GM10266 (cell line): ENCODE measurements around the gene STIP1.
A peak's percentile ranks its signal among the peaks of the same experiment; 100 is the strongest.
"Not testable (repeated sequence)": the region's sequence is repeated elsewhere in the genome, so short reads cannot be mapped to it uniquely, and the experiment has no call there.

Source experiments
- DNase-seq: peaks from one replicate; pipeline ENCODE4 v3.0.0; 2012; ENCODE audit errors: extremely low spot score
- CTCF ChIP-seq: IDR thresholded peaks from 2 replicates; pipeline ENCODE4 v1.5.1; 2012; ENCODE audit warnings: mild to moderate bottlenecking, low read depth; ENCODE audit not compliant: control insufficient read depth, insufficient read depth; ENCODE audit errors: missing control alignments

Gene STIP1

GRCh38 chr11:64245401-64245796, 59.4 kb downstream of the STIP1 start:
- no peak for DNase-seq
- TF ChIP-seq CTCF = no peak

GRCh38 chr11:64245797-64246620, 60.0 kb downstream of the STIP1 start:
- TF ChIP-seq CTCF = no peak
- no peak for DNase-seq

GRCh38 chr11:64246621-64246870, 60.6 kb downstream of the STIP1 start:
- not testable (repeated sequence) for DNase-seq

- DNase-seq = peak; percentile 92
- no peak for TF ChIP-seq CTCF
Observed at GRCh38 chr11:64246871-64247728, 61.1 kb downstream of the STIP1 start, which contains the start of gene PPP1R14B. PPP1R14B (minus strand) TSS chr11:64246943; CDS start chr11:64246673, 270 bp downstream.

GRCh38 chr11:64247729-64248531, 62.0 kb downstream of the STIP1 start:
- no peak for TF ChIP-seq CTCF
- no peak for DNase-seq

GRCh38 chr11:64248578-64248977, 62.6 kb downstream of the STIP1 start:
- no peak for DNase-seq
- no peak for TF ChIP-seq CTCF

- DNase-seq = no peak
- no peak for TF ChIP-seq CTCF
Observed at GRCh38 chr11:64249038-64249437, 63.1 kb downstream of the STIP1 start.
